ENCODE data around the gene PIP5KL1. TPM values are rescaled to one million over a fixed set of nuclear protein-coding genes. Genes with fewer than 3 reads are reported as not detected.

The PIP5KL1 gene
- total and polyA plus RNA-seq, 2 of the 4 experiments (the other 2 are of a cell fraction): 0.36 to 3.6 TPM

DNA sequence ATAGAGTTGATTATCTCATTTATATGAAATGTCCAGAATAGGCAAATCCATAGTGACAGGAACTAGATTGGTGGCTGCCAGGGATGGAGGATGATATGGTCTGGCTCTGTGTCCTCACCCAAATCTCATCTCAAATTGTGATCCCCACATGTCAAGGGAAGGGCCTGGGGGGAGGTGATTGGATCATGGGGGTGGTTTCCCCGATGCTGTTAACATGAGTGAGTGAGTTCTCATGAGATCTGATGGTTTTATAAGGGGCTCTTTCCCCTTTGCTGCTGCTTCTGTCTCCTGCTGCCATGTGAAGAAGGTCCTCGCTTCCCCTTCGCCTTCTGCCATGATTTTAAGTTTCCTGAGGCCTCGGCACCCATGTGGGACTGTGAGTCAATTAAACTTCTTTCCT is 28.8 kb upstream of the PIP5KL1 start:
- Histone ChIP-seq H2BK15ac (ENCODE audit: low read depth, low read length) (no peak overlapping the region), H2AK9ac (replicated peaks; ENCODE audit: low read depth, low read length, poor library complexity) (no peak overlapping the region), H4K91ac (ENCODE audit: insufficient read depth, low read depth, low read length) (no peak overlapping the region), H3K4me3 (ENCODE audit: insufficient read depth, low read depth, low read length) (no peak overlapping the region), H3K4ac (ENCODE audit: low read depth, low read length) (no peak overlapping the region), H3K9ac (ENCODE audit: low read depth, low read length) (no peak overlapping the region), H2AK5ac (ENCODE audit: low read depth, low read length) (no peak overlapping the region), H3K27ac (ENCODE audit: insufficient read depth, low read length) (no peak overlapping the region), H4K5ac (ENCODE audit: low read depth, low read length) (no peak overlapping the region), H3K4me2 (ENCODE audit: low read depth, low read length) (no peak overlapping the region), H3K9me1 (ENCODE audit: insufficient read depth, low read length) (peaks cover 7% of the 10 kb centered on the region), H3K56ac (ENCODE audit: extremely low read depth, insufficient read depth, low read length) (no peak overlapping the region), H2AFZ (replicated peaks; ENCODE audit: low read length, poor library complexity) (no peak overlapping the region), H3K18ac (ENCODE audit: low read depth, low read length) (no peak overlapping the region), H3K9me3 (ENCODE audit: control insufficient read depth, insufficient read depth, low read length) (no peaks in the 10 kb centered on the region; the same call in 1 of the 2 replicates), H3K27me3 (ENCODE audit: control insufficient read depth, insufficient read depth, low read length) (no peaks in the 10 kb centered on the region), H2BK20ac (ENCODE audit: low read depth, low read length) (no peak overlapping the region), H2BK120ac (ENCODE audit: low read depth, low read length) (no peak overlapping the region), H2BK5ac (ENCODE audit: low read depth, low read length, poor library complexity, severe bottlenecking) (no peak overlapping the region), H3K79me1 (ENCODE audit: low read depth in 1 of 2, low read length in 2 of 2) (peaks cover 26 to 78% of the 10 kb centered on the region in 2 experiments), H4K20me1 (ENCODE audit: insufficient read depth, low read length) (peaks cover 17% of the 10 kb centered on the region), H3K36me3 (ENCODE audit: control insufficient read depth, insufficient read depth, low read length) (no peaks in the 10 kb centered on the region), H3K14ac (replicated peaks; ENCODE audit: low read depth, low read length) (no peak overlapping the region), H4K8ac (ENCODE audit: low read depth in 2 of 2, low read length in 2 of 2) (no peak overlapping the region), H3K23ac (ENCODE audit: low read depth, low read length) (no peak overlapping the region), H3K4me1 (ENCODE audit: control insufficient read depth, insufficient read depth, low read length) (peaks cover 20% of the 10 kb centered on the region)
- dilution Hi-C loops (cut with HindIII; ENCODE audit: low sequenced_read_pairs, unreplicated experiment): no loop called here
- TF ChIP-seq CEBPB (IDR thresholded peaks at IDR 0.05; ENCODE audit: low read depth, low read length) (no peak), RAD21 (IDR thresholded peaks at IDR 0.05; ENCODE audit: low read length) (no peak), NFE2L2 (IDR thresholded peaks at IDR 0.05; ENCODE audit: low read depth, low read length) (no peak), MXI1 (IDR thresholded peaks at IDR 0.05; ENCODE audit: borderline replicate concordance, low read depth, low read length) (no peak), MAFK (IDR thresholded peaks at IDR 0.05; ENCODE audit: low read depth, low read length) (no peak), MAZ (IDR thresholded peaks at IDR 0.05; ENCODE audit: borderline replicate concordance, low read depth, low read length) (no peak), CHD1 (IDR thresholded peaks at IDR 0.05; ENCODE audit: low read depth, low read length) (no peak), RFX5 (IDR thresholded peaks at IDR 0.05; ENCODE audit: low read depth, low read length) (no peak), BHLHE40 (IDR thresholded peaks at IDR 0.05; ENCODE audit: low read depth, low read length) (no peak)
- TF ChIP-seq, protein P1, sequence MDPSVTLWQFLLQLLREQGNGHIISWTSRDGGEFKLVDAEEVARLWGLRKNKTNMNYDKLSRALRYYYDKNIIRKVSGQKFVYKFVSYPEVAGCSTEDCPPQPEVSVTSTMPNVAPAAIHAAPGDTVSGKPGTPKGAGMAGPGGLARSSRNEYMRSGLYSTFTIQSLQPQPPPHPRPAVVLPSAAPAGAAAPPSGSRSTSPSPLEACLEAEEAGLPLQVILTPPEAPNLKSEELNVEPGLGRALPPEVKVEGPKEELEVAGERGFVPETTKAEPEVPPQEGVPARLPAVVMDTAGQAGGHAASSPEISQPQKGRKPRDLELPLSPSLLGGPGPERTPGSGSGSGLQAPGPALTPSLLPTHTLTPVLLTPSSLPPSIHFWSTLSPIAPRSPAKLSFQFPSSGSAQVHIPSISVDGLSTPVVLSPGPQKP (IDR thresholded peaks at IDR 0.05; ENCODE audit: borderline replicate concordance, low read depth, low read length): no peak
- CTCF ChIA-PET: no interaction called here
- no peak for DNase-seq
- WGBS, 2 experiments (ENCODE audit: extremely low coverage in 2 of 2, insufficient read length in 1 of 2): no CpG with 5 or more reads among the region's 4 CpGs
- BruUV-seq (replicated peaks): no TSS peak
- in situ Hi-C loops (cut with MboI; ENCODE audit: low sequenced_read_pairs): loop anchor here (5.0 kb wide), 1 partner anchor 73 kb away; no protein-coding TSS in a partner anchor
- POLR2A ChIA-PET (ENCODE audit: unreplicated experiment): no interaction called here
- ATAC-seq (ENCODE audit: low read depth): no peak
- intact Hi-C loops (cut with micrococcal nuclease): no loop called here

Data from IMR-90 (cell line).